Right forelimb (tissue), 1 donor: ENCODE data around the gene PML.
"Not testable (repeated sequence)": the region's sequence is repeated elsewhere in the genome, so short reads cannot be mapped to it uniquely, and the experiment has no call there.

Experiments
- DNase-seq: peaks from one replicate; pipeline ENCODE4 v3.0.0-alpha.2; 2018

The PML gene

GRCh38 chr15:74042603-74043424, 48.3 kb downstream of the PML start:
- DNase-seq = peak; percentile 17

- DNase-seq = peak; percentile 32
Observed at GRCh38 chr15:74043425-74044266, 49.1 kb downstream of the PML start.

- DNase-seq = peak; percentile 35
Observed at GRCh38 chr15:74044267-74045110, 50.0 kb downstream of the PML start.

GRCh38 chr15:74045184-74045583, 50.7 kb downstream of the PML start:
- peak; percentile 2 for DNase-seq

GRCh38 chr15:74045636-74046274, 51.2 kb downstream of the PML start:
- peak; percentile 37 for DNase-seq

GRCh38 chr15:74046275-74046674, 51.8 kb downstream of the PML start:
- DNase-seq = peak; percentile 12

GRCh38 chr15:74050127-74050526, 55.6 kb downstream of the PML start:
- peak; percentile 37 for DNase-seq

GRCh38 chr15:74050556-74051234, 56.2 kb downstream of the PML start:
- DNase-seq = peak; percentile 38

- not testable (repeated sequence) for DNase-seq
Observed at GRCh38 chr15:74052271-74053260, 58.0 kb downstream of the PML start.

GRCh38 chr15:74053517-74053916, 59.0 kb downstream of the PML start:
- peak; percentile 52 for DNase-seq

GRCh38 chr15:74053941-74054529, 59.5 kb downstream of the PML start:
- DNase-seq = peak; percentile 87

- DNase-seq = no peak
Observed at GRCh38 chr15:74055804-74056203, 61.3 kb downstream of the PML start.

GRCh38 chr15:74056330-74056729, 61.8 kb downstream of the PML start:
- DNase-seq = not testable (repeated sequence)

GRCh38 chr15:74059050-74059833, 64.7 kb downstream of the PML start:
- not testable (repeated sequence) for DNase-seq

- peak; percentile 21 for DNase-seq
Observed at GRCh38 chr15:74060251-74060650, 65.7 kb downstream of the PML start.

- no peak for DNase-seq
Observed at GRCh38 chr15:74062236-74062635, 67.7 kb downstream of the PML start.

- peak; percentile 11 for DNase-seq
Observed at GRCh38 chr15:74062671-74063070, 68.2 kb downstream of the PML start.

- DNase-seq = not testable (repeated sequence)
Observed at GRCh38 chr15:74063425-74064146, 69.1 kb downstream of the PML start.
